Renal cortex interstitium (tissue), 11 donors: ENCODE results near the gene PTPRS. TPM values are rescaled to one million over a fixed set of nuclear protein-coding genes. Genes with fewer than 3 reads are reported as not detected.

Source experiments
- DNase-seq, 11 donors: peaks; one replicate each; pipeline ENCODE4 v3.0.0-alpha.2; 2013; ENCODE audit warnings: low read depth in 9 of 11, low spot score in 4 of 11; ENCODE audit errors: extremely low read depth in 1 of 11
- polyA plus RNA-seq, 3 donors: library from polyadenylated mRNA; unstranded; fragments of 120-200 nt; gene quantifications; one replicate each; pipeline ENCODE4 v1.2.1, GENCODE V29; 2013; ENCODE audit not compliant: insufficient read length in 3 of 3

Gene PTPRS
- polyA plus RNA-seq, 3 donors: 54.2 to 79.6 (median 77.7) TPM

DNA sequence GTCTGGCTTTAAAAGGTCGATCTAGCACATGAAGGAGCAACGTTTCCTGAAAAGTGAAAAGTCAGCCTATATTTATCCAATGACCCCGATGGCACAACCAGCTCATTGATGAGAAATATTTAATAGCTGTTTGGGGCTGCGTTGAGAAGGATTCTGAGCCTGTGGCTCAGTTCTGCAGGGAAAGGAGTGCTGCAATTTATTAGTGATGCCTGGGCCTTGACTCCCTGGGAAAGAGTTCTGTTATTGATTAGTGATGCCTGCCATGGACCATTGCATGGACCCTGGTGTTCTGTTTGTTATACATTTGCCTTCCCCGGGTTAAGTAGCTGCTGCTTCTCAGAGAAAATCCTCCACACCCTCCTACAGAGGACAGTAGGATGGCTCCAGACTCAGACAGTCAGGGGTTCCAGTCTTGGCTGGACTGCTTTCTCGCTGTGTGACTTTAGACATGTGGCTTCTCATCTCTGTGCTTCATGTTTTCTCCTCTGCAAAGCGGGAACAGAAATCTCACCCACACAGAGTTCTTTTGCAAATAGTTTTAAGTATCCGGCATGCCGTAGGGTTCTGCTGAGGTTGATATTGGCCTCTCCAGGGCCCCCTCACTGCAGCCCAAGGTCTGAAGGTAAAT lies 17.7 kb upstream of the PTPRS start:
- DNase-seq: no peak

- no peak for DNase-seq
Observed at GRCh38 chr19:5357584-5357983, 17.0 kb upstream of the PTPRS start.

GRCh38 chr19:5356918-5357317 lies 16.3 kb upstream of the PTPRS start:
- no peak for DNase-seq

DNA sequence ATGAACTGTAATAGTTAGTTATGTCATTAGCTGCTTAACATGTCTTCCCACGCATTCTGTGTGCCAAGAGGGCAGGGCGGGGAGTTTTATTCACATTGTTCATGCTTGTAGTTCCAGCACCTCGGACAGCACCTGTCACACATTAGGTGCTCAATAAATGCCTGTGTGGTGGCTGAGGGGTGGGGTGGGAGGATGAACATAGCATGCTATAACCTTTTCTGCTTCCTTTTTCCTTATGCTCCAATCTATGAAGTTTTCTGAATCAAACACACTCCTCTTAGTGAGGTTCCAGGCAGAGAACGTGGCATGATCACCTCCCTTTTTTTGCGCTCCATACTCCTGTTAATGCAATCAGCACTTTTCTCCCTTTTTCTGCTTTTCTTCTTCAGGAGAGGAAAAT lies 15.8 kb upstream of the PTPRS start:
- DNase-seq: no peak

DNA sequence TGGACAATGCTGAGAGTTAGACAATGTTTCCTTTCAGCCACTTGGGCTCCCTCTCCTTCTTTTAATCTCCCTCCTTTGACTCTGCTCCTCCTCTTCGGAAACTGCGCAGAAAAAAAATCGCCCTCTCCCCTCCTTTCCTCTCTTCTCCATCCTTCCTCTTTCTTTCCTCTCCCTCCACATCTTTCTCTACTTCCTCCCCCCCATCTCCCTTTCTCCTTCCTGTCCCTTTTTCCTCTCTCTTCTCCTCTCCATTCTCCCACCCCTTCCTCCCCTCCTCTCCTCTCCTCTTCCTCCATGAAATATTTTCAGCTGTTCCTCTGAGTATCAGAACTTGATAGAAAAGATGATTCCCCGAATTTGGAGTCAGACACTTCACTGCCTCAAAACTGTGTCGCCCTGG lies 15.1 kb upstream of the PTPRS start:
- DNase-seq: no peak

DNA sequence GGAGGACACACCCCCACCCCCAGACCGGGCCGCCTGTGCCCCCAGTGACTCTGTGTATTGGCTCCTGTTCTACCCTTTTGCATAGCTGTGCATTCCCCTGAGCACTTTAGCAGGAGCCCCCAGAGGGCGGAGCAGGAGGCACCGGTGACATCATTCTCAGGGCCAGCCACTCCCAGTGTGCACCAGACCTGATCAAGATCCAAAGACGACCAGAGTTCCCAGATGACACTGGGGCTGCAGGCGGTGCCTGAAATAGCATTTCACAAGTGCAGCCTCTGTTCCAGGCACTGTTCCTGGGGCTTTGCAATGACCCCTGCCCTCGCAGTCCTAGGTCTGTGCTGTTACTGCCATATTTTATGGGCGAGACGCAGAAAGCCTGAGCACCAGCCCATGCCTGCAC lies 14.5 kb upstream of the PTPRS start:
- DNase-seq: no peak

DNA sequence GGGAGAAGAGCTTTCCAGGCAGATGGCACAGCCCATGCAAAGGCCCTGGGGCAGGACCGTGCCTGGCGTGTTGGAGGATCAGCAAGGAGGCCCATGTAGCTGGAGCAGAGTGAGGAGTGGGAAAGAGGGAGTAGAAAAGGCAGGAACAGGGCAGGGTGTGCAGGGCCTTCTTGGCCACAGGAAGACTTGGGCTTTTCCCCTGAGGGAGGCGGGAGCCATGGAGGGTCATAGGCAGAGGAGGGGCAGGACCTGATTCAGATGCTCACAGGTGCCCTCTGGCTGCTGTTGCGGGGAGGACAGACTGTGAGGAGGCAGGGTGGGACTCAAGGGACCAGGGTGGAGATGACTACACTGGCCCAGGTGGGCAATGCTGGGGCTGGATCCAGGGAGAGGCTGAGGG lies 13.8 kb upstream of the PTPRS start:
- no peak for DNase-seq

GRCh38 chr19:5352229-5352763 lies 11.7 kb upstream of the PTPRS start:
- DNase-seq: no peak

DNA sequence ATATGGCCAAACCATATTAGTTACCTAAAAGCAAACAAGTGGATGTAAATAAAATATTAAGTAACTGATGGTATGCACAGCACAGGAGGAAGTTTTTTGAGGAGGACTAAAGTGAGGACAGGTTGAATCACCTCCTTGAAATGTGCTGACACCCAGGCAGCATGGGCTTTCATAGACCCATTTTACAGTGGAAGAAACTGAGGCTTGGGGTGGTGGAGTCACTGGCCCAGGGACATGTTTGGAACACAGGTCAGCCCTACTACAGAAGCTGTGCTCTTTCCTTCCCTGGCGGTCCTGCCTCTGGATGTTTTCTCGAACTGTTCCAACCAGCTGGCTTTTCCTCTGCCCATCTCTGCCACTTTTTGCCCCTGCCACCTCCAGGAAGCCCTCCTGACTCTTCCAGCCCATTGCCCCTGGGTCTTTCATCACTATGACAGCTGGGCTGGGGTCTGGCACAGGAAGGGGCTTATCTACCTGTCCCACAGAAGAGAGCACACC lies 11.2 kb upstream of the PTPRS start:
- no peak for DNase-seq

DNA sequence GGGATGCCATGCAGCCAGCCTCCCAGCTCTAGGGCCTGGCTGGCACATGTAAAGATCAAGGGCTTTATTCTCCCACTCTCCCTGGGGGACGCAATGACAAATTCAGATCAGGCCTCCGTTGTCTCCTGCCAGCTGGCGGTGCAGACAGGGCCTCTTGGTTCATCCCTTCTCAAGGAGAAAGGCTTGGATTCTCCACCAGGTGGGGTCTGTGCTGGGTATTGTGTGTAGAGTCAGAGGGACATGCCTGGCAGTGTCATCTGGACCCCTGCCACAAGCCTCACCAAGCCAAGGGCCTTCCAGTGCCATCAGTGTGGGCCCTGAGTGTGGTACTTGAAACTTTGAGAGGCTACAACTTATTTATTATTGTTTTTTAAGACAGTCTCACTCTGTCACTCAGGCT lies 8.4 kb upstream of the PTPRS start:
- no peak for DNase-seq

GRCh38 chr19:5345895-5346386 lies 5.3 kb upstream of the PTPRS start:
- DNase-seq: no peak

GRCh38 chr19:5343848-5344247 lies 3.2 kb upstream of the PTPRS start:
- no peak for DNase-seq

- no peak for DNase-seq
Observed at GRCh38 chr19:5342573-5343201, 2.1 kb upstream of the PTPRS start.

GRCh38 chr19:5341981-5342380 lies 1.4 kb upstream of the PTPRS start:
- no peak for DNase-seq

GRCh38 chr19:5341448-5341820 lies 822 bp upstream of the PTPRS start:
- DNase-seq: no peak

GRCh38 chr19:5339950-5340636 lies 519 bp downstream of the PTPRS start:
- DNase-seq: peak in 1 of 11 donors; percentile 35

- DNase-seq: no peak
Observed at GRCh38 chr19:5339198-5339949, 1.2 kb downstream of the PTPRS start.

DNA sequence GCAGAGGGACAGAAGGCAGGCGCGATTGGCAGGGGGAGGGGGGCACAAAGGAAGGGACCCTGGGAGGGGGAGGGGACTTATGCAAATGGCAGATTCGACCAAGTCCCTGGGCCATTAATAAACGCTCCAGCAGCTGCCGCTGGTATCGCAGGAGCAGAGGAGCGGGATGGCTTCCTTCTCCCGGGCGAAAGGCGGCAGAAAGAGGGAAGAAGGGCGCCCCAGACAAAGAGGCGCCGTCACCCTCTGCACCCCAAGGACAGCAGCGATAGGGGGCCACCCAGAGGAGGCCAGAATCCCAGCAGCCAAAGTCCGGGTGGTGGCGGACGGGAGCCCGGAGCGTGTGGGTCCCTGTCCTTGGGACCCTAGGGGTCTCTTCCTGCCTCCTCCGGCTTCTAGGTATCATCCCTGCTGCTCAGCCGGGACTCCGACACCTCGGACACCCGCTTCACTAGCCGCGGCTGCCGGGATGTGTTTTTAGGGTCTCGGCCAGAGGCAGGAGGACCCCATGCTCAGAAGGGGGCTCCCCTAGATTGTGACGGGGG lies 1.9 kb downstream of the PTPRS start:
- DNase-seq: peak in 2 of 11 donors; percentile 23 to 37
